ENCODE data around the gene IFI44. TPM values are rescaled to one million over a fixed set of nuclear protein-coding genes. Genes with fewer than 3 reads are reported as not detected.

IFI44 gene
- total RNA-seq, 2 donors from 2014 or later: 6.9 to 8.1 TPM

GRCh38 chr1:78620666-78621065 is 29.0 kb upstream of the IFI44 start:
- Histone ChIP-seq H3K36me3 (no peaks in the 10 kb centered on the region), H3K27me3 (no peaks in the 10 kb centered on the region), H3K9me3 (no peaks in the 10 kb centered on the region), H3K27ac (peak overlapping the region; percentile 80 to 81), H3K4me3 (peak overlapping the region; percentile 22 to 38), H3K4me1 (peaks cover 0 to 8% of the 10 kb centered on the region in 2 donors)
- TF ChIP-seq CTCF (IDR thresholded peaks at IDR 0.05): no peak
- DNase-seq (ENCODE audit: low spot score): no peak

- Histone ChIP-seq H3K27ac (peak overlapping the region; percentile 80 to 81), H3K27me3 (no peaks in the 10 kb centered on the region), H3K9me3 (no peaks in the 10 kb centered on the region), H3K4me1 (peaks cover 0 to 8% of the 10 kb centered on the region in 2 donors), H3K4me3 (peak overlapping the region in 1 of 2 donors; percentile 26), H3K36me3 (no peaks in the 10 kb centered on the region)
- DNase-seq (ENCODE audit: low spot score): no peak
- TF ChIP-seq CTCF (IDR thresholded peaks at IDR 0.05): no peak
Observed at GRCh38 chr1:78622548-78622947, 27.1 kb upstream of the IFI44 start.

- Histone ChIP-seq H3K4me3 (no peak overlapping the region), H3K27me3 (no peaks in the 10 kb centered on the region), H3K4me1 (peaks cover 0 to 4% of the 10 kb centered on the region in 2 donors), H3K36me3 (no peaks in the 10 kb centered on the region), H3K27ac (peak overlapping the region; percentile 56 to 80), H3K9me3 (no peaks in the 10 kb centered on the region)
- DNase-seq (ENCODE audit: low spot score): no peak
- no peak for TF ChIP-seq CTCF (IDR thresholded peaks at IDR 0.05)
Observed at GRCh38 chr1:78624035-78624434, 25.6 kb upstream of the IFI44 start.

- TF ChIP-seq CTCF (IDR thresholded peaks at IDR 0.05): no peak
- no peak overlapping the region for H3K4me3 ChIP-seq
- H3K36me3 ChIP-seq: no peaks in the 10 kb centered on the region
- no peaks in the 10 kb centered on the region for H3K27me3 ChIP-seq
- DNase-seq (ENCODE audit: low spot score): no peak
- no peak overlapping the region for H3K27ac ChIP-seq
- no peaks in the 10 kb centered on the region for H3K9me3 ChIP-seq
- H3K4me1 ChIP-seq: no peaks in the 10 kb centered on the region
Observed at GRCh38 chr1:78627321-78627720, 22.3 kb upstream of the IFI44 start.

- no peaks in the 10 kb centered on the region for H3K9me3 ChIP-seq
- H3K36me3 ChIP-seq: no peaks in the 10 kb centered on the region
- no peaks in the 10 kb centered on the region for H3K4me1 ChIP-seq
- no peak for DNase-seq (ENCODE audit: low spot score)
- H3K27ac ChIP-seq: no peak overlapping the region
- no peaks in the 10 kb centered on the region for H3K27me3 ChIP-seq
- no peak overlapping the region for H3K4me3 ChIP-seq
- no peak for TF ChIP-seq CTCF (IDR thresholded peaks at IDR 0.05)
Observed at GRCh38 chr1:78630600-78630999, 19.0 kb upstream of the IFI44 start.

- no peak for TF ChIP-seq CTCF (IDR thresholded peaks at IDR 0.05)
- DNase-seq (ENCODE audit: low spot score): no peak
- H3K4me3 ChIP-seq: no peak overlapping the region
- H3K27me3 ChIP-seq: no peaks in the 10 kb centered on the region
- H3K4me1 ChIP-seq: no peaks in the 10 kb centered on the region
- H3K27ac ChIP-seq: no peak overlapping the region
- no peaks in the 10 kb centered on the region for H3K9me3 ChIP-seq
- H3K36me3 ChIP-seq: no peaks in the 10 kb centered on the region
Observed at GRCh38 chr1:78633209-78633608, 16.4 kb upstream of the IFI44 start.

All from right atrium auricular region (tissue), 2 donors.